GM10266 (cell line): Measurements from ENCODE around the gene CEMIP.

Experiments
- DNase-seq: peaks from one replicate; pipeline ENCODE4 v3.0.0; 2012; ENCODE audit errors: extremely low spot score
- CTCF ChIP-seq: IDR thresholded peaks from 2 replicates; pipeline ENCODE4 v1.5.1; 2012; ENCODE audit warnings: mild to moderate bottlenecking, low read depth; ENCODE audit not compliant: control insufficient read depth, insufficient read depth; ENCODE audit errors: missing control alignments

The CEMIP gene

GRCh38 chr15:80940331-80940730 is 161.2 kb downstream of the CEMIP start:
- TF ChIP-seq CTCF: no peak
- DNase-seq: no peak

DNA sequence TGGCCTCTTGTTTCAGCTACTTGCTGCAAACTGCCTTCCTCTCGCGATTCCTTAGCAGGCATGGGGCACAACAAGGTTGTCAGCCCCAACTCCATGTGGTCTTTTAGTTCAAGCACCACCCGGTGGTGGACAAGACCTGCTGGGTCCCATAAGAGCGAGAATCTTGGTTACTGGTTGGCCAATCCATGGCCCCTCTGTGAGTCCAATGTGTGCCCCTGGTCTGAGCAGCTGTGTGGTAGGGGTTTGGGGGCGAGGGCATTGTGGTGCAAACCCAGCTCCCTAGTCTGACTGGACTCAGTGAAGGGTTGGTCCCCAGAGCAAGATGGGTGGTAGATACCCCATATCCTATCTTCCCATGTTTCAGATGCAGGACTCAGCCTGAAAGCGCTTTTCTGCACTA is 161.7 kb downstream of the CEMIP start:
- DNase-seq: no peak
- no peak for TF ChIP-seq CTCF

DNA sequence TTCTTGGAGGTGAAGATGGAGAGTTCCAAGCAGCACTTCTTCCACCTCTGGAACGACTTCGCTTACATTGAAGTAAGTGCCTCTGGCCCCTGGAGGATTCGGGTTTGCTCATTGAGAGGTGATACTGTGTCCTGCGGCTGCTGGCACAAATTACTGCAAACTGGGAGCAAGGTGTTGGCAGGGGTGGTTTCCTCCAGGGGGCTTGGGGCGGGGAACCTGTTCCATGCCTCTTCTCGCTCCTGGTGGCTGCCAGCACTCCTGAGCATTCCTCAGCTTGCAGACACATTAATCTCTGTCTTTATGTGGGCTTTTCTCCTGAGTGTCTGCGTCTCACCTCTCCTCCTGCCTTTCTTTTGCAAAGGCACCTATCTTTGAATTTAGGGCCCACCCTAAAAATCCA is 163.1 kb downstream of the CEMIP start:
- DNase-seq: no peak
- no peak for TF ChIP-seq CTCF

- TF ChIP-seq CTCF: no peak
- no peak for DNase-seq
These were observed 163.8 kb downstream of the CEMIP start for GRCh38 chr15:80942746-80943565.

DNA sequence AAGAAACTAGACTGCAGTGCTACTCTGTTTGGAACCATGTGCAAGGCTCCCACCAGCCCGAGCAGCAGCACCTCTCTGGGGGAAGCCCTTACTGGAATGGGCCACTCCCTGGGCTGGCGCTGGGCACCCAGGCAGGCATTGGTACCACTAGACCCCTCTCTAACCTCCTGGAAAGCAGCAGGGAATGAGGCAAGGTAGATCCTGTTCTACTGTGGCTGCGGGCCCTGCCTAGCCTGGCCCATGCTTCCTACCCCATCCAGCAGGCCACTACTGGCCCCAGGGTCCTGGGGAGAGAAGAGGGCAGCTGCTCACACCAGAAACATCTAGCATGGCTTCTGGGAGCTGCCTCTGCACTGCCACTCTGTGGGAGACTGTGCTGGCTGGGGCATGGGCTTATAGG is 165.6 kb downstream of the CEMIP start:
- DNase-seq: no peak
- no peak for TF ChIP-seq CTCF

GRCh38 chr15:80945605-80946004 is 166.4 kb downstream of the CEMIP start:
- TF ChIP-seq CTCF: no peak
- DNase-seq: no peak

GRCh38 chr15:80946576-80946975 is 167.4 kb downstream of the CEMIP start:
- TF ChIP-seq CTCF: no peak
- no peak for DNase-seq
